Measurements from ENCODE around the gene ZNF697.
"Not testable (repeated sequence)": the region's sequence is repeated elsewhere in the genome, so short reads cannot be mapped to it uniquely, and the experiment has no call there.

ZNF697 gene

DNA sequence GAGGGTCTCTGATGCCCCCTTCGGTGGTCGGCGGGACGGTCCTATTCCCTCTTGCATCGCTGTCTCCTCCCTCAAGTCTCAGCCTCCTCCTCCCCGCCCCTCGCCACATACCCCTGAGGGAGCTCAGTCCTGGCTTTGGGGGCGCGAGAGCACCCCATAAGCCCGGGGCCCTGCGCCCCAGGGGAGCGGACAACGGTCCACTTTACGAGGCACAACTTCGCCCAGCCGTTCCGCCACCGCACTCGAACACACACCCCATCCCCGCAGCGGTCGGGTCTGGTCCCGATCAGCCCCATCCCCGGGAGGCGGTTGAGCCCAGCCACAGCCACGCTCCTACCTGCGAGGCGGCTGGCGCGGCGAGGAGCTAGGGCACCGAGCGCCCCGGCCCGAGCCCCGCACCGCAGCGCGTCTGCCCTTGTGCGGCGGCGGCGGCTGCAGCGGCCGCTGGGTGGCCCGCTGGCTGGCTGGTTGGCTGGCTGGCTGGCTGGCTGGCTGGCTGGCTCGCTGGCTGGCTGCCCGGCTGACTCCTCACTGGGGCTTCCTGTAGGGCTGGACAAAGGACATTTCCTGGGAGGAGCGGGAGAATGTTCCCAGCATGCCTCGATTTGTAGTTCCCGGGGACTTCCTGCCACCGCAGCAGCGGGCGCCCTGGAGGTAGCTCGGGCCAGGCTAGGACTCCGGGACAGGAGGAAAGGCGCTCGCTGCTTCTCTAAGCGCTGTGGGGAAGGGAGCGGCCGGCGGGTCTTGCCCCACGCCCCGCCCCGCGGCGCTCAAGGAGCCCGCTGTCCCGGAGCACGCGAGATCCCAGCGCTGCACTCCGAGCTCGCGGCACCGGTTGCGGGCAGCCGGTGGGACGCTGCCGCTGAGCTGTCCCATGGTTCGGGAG, at the start of gene ZNF697:
ZNF697 (minus strand) TSS at position 533 of the 886 bp plus-strand sequence. CDS start 22,166 bp downstream, outside the sequence.
- no peak for DNase-seq (ENCODE audit: low read depth)

DNA sequence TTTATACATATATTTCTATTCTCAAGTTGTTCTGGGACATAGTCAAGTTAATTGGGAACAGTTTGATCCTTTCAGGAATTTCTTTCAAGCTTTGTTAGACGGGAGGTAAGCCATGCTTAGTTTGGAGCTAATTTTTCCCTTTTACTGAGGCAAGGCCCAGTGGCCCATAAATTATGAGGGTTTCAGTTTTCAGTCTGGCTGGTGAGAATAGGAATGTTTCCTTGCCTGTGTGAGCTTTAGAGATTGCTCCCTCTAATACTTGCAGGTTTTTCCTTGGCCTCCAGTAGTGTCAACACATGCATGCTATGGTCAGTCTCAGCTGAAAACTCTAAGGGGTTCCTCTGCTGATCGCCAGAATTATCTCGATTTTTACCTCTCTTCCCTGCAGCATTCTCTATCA, 49.5 kb upstream of the ZNF697 start:
- no peak for DNase-seq (ENCODE audit: low read depth)

DNA sequence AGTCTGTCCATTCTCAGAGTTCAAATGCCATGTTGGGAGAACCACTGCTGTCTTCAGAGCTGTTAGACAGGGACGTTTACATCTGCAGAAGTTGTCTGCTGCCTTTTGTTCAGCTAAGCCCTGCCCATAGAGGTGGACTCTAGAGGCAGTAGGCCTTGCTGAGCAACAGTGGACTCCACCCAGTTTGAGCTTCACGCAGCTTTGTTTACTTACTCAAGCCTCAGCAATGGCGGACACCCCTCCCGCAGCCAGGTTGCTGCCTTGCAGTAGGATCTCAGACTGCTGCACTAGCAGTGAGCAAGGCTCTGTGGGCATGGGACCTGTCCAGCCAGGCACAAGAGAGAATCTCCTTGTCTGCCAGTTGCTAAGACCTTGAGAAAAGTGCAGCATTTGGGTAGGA, 48.8 kb upstream of the ZNF697 start:
- DNase-seq (ENCODE audit: low read depth), result not testable (repeated sequence)

DNA sequence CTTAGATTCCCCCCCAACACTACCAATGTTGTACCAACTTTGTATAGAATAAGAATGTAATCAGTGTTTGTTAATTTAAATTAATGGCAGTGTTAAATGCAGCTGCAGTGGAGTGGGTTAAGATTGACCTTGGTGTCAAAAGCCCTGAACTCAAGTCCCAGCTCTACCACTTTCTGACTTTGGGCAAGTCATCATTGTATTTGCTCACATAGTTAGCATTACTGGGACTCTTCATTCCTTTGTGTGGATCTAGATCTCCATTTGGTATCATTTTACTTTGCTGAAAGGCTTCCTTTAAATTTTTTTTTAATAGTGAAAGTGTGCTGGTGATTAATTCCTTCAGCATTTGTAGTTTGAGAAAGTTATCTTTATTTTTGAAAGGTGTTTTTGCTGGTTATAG, 41.4 kb upstream of the ZNF697 start:
- DNase-seq (ENCODE audit: low read depth), result no peak

DNA sequence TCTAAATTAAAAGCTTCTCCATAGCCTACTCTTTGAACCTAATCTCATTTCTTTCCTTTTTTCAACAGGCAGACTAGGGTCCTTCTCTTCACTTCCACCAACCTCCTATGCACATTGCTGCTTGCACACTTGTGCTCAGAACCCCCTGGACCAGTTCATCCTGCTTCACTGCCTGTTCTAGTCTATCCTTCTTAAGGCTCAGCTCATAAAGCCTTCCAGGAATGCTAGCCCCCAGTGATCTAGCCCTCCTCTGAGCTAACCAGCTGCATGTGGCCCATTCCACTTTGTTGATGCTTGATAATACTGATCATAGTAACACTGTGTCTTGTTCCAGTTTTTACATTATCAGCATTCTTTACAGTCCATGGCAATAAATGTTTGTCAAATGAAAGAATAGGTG, 40.7 kb upstream of the ZNF697 start:
- DNase-seq (ENCODE audit: low read depth), result no peak

DNA sequence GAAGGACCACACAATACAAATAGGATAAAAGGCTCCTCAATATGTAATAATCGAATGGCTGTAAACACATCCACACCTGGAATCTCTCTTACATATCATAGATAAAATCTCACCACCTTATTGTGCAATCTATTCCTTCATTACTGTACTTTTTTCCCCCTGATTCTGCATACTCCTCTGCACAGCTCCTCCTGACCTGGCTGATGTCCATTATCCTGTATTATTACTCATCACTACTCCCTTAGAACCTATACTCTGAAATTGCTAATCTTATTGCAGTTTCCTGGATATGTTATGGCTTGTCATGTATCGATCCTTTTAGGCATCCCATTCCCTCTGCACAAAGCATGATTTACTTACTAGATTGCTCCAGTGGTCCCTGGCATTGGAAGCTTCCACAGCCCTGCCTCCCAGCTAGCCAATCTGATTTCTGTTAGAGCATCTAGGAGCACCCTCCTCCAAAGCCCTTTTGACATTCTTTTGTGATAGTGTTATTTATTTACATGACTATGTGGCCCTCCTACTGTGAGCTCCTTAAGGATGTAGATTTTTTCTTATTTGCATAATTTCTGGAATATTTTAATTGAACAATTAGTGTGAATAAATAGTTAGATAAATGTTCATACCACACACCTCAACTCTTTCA, 39.5 kb upstream of the ZNF697 start:
- no peak for DNase-seq (ENCODE audit: low read depth)

DNA sequence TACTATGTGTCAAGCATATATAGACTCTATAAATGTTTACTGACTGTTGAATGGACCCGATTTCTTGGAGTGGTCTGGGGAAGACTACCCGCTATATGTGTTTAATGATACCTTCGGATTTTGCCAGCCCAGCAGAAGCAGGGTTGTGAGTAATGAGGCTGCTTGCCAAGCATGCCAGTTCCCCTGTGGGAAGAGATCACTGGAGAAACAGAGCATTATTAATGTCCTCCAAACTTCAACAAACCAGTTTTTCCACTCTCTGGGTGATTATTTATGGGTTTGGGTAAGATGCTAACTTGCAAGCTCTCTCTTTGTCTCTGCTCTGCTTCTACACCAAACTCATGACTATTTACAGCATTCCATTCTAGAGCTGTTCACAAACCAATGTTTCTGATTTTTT, 38.6 kb upstream of the ZNF697 start:
- no peak for DNase-seq (ENCODE audit: low read depth)

DNA sequence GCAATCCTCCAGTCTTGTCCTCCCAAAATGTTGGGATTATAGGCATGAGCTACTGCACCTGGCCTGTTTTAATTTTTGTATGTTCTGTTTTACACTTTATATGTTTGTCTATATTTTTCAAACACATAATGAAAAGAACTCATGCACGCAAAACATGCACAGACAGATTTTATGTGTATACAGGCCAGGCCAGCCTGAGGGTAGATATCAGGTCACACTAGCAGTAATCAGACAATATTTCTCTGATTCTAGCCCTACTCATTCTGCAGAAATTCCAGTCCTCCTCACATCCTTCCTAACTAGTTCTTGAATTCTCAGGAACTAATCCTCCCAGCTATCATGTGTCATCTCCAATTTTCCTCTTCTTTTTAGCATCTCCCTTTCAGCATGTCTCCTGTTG, 35.8 kb upstream of the ZNF697 start:
- no peak for DNase-seq (ENCODE audit: low read depth)

DNA sequence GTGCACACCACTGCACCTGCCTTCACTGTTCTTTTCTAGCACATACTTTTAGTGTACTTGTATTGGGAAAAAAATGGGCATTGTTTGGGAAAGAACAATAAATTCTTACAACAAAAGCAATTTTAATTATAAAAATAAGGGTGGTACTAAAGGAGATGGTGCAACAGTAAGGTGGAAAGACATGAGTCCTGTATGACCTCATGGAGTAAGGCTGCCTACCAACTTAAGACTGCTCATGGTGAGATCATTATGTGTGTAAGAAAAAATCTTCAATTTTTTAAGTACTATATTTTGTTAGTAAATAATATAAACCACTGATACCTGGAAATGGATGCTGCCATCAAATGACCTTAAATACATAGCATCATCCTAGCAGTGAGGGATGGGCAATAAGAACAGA, 34.1 kb upstream of the ZNF697 start:
- no peak for DNase-seq (ENCODE audit: low read depth)

DNA sequence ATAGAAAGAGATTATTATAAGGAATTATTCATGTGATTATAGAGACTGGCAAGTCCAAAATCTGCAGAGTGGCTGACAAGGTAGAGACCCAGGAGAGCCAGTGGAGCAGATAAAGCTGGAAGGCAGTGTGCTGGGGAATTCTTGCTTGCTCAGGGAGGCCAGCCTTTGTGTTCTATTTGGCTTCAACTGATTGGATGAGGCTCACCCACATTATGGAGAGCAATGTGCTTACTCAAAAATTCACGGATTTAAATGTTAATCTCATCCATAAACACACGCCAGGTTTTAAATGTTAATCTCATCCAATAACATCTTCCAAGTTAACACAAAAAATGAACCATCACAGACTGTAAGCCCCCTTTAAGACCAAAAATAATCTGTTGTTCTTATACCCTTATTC, 33.5 kb upstream of the ZNF697 start:
- no peak for DNase-seq (ENCODE audit: low read depth)

DNA sequence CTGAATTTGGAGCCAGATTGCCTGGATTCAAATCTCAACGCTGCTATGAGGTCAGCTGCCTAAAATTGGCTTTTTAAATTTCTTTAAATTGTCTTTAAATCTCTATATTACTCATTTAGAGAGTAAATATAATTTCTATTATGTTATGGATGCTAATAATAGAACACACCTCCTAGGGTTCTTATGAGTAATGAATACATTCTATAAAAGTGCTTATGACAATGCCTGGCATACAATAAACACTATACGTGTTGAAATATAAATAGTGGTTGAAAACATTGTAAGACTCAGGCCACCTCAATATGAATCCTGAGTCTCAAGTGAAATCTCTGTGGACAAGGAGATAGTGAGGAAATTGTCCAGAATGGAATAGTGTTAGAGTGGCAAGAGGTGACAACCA, 32.7 kb upstream of the ZNF697 start:
- DNase-seq (ENCODE audit: low read depth), result no peak

DNA sequence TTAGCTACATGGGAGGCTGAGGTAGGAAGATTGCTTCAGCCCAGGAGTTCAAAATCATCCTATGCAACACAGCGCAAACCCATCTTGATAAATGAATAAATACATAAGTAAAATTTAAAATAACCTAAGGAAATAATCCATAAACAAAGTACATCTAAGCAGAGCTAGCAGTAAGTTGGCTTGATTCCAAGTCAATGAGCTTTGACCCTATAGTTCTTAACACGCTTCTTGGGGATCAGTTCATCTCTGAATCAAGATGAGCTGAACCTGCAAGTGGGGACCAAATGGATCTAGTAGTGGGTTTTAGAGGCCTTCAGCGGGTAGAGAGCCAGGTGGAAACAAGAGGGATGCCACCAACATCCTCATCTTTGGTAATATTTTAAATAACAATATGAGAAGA, 32.1 kb upstream of the ZNF697 start:
- DNase-seq (ENCODE audit: low read depth), result no peak

DNA sequence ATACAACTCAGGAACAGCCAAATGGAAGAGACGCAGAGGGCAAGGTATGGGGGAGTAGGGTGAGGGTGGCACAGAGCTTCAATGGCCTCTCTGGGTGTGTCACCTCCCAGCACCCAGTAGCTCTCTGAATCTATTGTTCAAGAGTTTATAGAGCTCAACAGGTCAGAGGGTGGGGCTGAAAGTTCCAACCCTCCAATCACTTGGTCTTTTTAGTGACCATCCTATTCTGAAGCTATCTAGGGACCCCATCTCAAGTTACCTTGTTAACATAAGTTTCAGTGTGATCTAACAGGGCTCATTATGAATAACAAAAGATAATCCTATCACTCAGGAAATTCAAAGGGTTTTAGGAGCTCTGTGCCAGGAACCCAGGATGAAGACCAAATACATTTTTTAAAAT, 31.2 kb upstream of the ZNF697 start:
- no peak for DNase-seq (ENCODE audit: low read depth)

DNA sequence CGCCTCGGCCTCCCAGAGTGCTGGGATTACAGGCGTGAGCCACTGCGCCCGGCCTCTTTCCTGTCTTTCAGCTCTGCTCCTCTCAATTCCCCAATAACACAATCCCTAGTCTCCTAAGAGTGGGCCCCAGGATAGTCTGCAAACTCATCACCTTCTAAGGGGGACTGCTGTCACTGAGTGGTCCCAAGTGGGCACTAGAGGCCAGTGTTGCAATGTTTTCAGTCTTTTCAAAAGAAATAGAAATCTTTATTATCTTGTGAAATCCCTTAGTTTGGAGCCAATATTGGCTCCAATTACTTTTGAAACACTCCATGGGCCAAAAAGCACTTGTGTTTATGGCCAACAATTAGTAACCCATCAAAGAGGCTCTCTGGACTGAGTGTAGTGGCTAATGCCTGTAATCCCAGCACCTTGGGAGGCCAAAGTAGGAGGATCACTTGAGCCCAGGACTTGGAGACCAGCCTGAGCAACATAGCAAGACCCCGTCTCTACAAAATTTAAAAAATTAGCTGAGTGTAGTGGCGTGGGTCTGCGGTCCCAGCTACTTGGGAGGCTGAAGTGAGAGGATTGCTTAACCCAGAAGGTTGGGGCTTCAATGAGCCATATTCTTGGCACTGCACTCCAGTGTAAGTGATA, 28.6 kb upstream of the ZNF697 start:
- no peak for DNase-seq (ENCODE audit: low read depth)

DNA sequence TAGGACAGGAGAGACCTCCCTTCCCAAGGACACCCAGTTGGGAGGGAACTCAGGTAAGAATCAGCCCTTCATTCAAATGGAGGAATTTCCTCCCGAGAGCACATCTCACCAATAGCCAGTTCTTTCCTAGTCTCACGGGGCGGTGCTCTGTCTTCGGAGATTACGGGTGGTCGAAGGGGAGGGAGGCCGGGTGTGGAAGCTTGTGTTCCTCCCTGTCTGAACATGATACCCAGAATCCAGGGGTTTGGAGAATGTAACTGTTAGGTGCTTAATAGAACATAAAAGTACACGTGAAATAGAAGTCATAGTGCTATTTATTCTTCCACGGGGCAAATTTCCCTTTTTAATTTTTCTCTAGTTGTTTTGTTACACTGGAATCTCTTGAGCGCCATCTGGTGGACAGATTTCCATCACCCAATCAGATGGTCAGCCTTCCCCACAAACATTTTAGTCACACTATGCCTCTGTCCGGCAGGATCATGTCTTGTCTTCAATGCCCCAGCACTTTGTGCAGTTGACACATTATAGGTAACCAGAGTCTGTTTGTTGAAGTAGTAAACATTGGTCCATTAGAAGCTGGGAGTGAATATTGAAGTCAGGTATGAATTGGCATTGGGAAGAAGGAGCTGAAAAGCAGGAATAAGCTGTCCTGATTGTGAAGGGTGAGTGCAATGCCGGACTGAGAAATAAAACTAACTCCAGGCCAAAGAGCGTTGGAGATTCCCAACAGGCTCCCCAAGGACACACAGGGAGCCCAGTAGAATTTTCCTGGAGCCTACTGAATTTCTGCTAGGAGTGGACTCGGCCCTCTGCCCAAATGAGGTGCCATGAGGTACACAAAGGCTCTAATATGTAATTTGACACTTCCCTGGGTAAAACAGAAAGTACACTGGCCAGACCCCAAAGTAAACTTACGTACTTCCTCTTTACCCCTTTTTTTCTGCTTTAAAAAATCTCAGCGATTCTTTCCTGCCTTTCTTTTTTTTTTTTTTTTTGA, 27.6 kb upstream of the ZNF697 start:
- DNase-seq (ENCODE audit: low read depth), result peak; percentile 13

DNA sequence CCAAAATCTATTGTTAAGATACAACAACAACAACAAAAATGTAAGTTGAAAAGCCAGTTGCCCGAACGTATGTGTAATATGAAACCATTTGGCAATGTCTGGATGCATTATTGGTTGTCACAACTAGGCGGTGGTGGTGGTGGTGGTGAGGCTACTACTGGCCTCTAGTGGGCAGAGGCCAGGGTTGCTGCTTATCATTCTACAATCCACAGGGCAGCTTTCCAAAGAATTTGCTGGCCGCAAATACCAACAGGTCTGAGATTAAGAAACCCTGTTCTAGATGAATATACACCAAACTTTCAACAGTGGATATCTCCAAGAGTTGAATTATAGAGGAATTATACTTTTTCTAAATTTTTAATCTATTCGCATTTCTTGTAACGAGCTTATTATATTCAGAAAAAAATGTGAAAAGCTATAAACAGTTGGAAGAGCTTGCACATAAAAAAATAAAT, 26.8 kb upstream of the ZNF697 start:
- no peak for DNase-seq (ENCODE audit: low read depth)

DNA sequence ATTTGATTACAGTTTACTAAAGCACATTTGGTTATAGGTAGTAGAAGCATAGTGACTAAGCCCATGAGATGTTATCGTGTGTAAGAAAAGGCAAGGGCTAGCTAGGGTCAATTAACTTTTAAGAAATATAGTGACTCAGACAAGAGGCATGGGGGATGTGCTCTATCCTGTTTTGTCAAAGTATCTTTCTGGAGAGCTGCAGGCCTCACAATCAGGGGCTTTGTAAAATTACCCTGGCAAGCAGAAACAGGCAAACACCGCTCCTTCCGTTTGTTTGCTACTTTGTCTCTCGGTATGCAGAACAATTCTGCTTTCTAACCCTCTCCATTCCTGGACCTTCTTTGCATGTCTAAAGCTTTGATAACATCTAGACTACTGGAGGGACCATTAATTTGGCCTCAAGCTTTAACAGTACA, 26.1 kb upstream of the ZNF697 start:
- DNase-seq (ENCODE audit: low read depth), result no peak

DNA sequence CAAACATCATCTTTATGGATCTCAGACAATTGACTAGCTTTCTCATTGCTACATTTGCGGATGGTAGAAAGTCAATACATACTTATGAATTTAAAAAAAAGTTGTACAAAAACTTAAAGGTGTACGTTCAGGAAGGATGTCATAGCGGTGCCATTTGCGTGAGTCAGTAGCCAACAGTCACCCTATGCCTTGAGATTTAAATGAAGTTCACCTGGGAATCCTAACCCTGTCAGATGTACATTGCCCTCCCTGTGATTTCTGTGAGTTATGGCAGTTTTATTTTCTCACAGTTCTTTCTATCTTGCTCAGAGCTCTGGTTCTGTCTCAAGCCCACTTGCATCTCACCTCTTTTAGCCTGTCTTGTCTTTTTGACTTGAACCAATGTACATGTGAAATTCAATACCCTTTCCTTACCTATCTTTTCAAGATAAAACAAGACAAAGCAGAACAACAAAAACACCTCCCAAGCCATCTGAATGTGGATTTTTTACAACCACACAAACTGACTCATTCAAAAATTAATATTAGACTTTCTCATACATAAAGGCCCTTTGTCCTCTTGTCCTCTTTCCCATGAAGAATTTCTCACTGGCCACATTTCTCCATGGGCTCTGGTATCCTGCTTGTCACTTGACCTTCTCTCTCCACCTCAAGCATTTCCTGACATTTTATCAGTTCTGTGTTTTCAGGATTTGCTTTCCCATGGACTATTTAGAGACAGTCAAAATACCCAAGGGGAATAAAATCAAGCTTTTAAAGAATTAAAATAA, 25.3 kb upstream of the ZNF697 start:
- DNase-seq (ENCODE audit: low read depth), result no peak

DNA sequence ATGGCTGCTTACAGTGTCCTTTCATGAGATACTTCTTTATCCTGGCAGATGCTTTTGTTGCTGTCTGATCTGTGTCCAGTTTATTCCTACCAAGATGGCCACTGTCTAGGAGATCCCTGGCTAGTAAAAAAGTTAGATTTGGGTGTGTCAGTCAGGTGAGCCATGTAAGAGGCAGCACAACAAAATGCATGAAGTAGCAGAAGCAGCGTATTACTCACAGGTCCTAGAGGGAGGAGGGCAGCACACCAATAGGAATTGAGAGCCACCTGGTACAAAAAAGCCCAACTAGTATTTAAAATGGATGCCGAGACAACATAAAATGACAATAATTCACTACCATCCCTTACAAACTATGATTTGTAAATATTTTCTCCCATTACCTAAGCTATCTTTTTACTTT, 22.8 kb upstream of the ZNF697 start:
- DNase-seq (ENCODE audit: low read depth), result no peak

DNA sequence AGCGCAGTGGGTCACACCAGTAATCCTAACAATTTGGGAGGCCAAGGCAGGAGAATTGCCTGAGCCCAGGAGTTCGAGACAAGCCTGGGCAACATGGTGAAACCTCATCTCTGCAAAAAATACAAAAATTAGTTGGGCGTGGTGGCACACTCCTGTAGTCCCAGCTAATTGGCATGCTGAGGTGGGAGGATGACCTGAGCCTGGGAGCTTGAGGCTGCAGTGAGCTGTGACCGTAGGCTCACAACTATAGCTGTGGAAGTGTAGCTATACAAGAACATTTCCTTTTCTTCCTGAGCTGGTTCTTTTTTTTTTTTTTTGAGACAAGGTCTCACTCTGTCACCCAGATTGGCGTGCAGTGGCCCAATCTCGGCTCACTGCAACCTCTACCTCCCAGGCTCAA, 19.1 kb upstream of the ZNF697 start:
- DNase-seq (ENCODE audit: low read depth), result no peak

DNA sequence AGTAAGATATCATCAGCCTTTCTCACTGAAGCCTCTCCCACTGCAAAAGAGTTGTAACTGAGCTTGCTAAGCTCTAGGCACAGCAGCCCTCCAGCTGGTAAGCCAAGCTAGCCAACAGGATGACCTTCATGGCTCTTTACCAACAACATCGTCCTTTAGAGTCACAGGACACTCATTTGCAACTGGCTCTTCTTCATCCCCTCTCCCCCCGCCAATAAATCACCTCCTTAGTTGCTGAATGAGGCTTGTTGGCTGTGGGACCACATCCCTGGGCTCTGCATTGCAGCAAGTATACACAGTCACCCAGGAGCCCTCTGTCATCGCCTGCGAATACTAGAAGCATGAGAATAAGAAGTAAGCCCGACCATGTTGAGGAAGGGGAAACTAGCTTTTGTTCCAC, 16.0 kb upstream of the ZNF697 start:
- DNase-seq (ENCODE audit: low read depth), result no peak

All from activated T-helper 9 cell treated with anti-CD3 and anti-CD28 coated beads, Interleukin-2, amount 50 U/mL, for 16 hours (primary cell).